ENCODE results near the gene MAML2. TPM values are rescaled to one million over a fixed set of nuclear protein-coding genes. Genes with fewer than 3 reads are reported as not detected.

Gene MAML2
- total and polyA plus RNA-seq, 2 of the 8 experiments (the other 6 are each of a cell fraction or from before 2014, with no cell fraction given), result 3.8 to 6.6 TPM

DNA sequence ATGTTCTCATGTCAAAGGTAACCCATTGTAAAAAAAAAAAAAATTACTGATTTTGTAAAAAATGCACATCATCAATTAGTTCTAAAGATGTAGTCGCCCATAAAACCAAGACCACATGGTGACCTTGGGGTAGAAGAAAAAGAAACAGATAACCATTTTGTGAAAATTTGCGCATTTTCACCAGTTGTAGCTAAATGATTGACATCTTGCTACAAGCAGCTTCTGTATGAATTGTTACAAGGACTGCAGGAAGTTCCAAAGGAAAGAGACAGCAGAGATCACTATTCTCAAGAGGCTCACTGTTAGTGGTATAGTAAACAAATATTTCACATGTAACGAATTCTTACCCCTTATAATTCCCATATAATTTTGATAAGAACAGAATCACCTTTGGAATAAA, 48.7 kb downstream of the MAML2 start (continued):
- TF ChIP-seq, protein P1, sequence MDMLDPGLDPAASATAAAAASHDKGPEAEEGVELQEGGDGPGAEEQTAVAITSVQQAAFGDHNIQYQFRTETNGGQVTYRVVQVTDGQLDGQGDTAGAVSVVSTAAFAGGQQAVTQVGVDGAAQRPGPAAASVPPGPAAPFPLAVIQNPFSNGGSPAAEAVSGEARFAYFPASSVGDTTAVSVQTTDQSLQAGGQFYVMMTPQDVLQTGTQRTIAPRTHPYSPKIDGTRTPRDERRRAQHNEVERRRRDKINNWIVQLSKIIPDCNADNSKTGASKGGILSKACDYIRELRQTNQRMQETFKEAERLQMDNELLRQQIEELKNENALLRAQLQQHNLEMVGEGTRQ (IDR thresholded peaks at IDR 0.05; ENCODE audit: low read length), result no peak
- TF ChIP-seq, protein P2, sequence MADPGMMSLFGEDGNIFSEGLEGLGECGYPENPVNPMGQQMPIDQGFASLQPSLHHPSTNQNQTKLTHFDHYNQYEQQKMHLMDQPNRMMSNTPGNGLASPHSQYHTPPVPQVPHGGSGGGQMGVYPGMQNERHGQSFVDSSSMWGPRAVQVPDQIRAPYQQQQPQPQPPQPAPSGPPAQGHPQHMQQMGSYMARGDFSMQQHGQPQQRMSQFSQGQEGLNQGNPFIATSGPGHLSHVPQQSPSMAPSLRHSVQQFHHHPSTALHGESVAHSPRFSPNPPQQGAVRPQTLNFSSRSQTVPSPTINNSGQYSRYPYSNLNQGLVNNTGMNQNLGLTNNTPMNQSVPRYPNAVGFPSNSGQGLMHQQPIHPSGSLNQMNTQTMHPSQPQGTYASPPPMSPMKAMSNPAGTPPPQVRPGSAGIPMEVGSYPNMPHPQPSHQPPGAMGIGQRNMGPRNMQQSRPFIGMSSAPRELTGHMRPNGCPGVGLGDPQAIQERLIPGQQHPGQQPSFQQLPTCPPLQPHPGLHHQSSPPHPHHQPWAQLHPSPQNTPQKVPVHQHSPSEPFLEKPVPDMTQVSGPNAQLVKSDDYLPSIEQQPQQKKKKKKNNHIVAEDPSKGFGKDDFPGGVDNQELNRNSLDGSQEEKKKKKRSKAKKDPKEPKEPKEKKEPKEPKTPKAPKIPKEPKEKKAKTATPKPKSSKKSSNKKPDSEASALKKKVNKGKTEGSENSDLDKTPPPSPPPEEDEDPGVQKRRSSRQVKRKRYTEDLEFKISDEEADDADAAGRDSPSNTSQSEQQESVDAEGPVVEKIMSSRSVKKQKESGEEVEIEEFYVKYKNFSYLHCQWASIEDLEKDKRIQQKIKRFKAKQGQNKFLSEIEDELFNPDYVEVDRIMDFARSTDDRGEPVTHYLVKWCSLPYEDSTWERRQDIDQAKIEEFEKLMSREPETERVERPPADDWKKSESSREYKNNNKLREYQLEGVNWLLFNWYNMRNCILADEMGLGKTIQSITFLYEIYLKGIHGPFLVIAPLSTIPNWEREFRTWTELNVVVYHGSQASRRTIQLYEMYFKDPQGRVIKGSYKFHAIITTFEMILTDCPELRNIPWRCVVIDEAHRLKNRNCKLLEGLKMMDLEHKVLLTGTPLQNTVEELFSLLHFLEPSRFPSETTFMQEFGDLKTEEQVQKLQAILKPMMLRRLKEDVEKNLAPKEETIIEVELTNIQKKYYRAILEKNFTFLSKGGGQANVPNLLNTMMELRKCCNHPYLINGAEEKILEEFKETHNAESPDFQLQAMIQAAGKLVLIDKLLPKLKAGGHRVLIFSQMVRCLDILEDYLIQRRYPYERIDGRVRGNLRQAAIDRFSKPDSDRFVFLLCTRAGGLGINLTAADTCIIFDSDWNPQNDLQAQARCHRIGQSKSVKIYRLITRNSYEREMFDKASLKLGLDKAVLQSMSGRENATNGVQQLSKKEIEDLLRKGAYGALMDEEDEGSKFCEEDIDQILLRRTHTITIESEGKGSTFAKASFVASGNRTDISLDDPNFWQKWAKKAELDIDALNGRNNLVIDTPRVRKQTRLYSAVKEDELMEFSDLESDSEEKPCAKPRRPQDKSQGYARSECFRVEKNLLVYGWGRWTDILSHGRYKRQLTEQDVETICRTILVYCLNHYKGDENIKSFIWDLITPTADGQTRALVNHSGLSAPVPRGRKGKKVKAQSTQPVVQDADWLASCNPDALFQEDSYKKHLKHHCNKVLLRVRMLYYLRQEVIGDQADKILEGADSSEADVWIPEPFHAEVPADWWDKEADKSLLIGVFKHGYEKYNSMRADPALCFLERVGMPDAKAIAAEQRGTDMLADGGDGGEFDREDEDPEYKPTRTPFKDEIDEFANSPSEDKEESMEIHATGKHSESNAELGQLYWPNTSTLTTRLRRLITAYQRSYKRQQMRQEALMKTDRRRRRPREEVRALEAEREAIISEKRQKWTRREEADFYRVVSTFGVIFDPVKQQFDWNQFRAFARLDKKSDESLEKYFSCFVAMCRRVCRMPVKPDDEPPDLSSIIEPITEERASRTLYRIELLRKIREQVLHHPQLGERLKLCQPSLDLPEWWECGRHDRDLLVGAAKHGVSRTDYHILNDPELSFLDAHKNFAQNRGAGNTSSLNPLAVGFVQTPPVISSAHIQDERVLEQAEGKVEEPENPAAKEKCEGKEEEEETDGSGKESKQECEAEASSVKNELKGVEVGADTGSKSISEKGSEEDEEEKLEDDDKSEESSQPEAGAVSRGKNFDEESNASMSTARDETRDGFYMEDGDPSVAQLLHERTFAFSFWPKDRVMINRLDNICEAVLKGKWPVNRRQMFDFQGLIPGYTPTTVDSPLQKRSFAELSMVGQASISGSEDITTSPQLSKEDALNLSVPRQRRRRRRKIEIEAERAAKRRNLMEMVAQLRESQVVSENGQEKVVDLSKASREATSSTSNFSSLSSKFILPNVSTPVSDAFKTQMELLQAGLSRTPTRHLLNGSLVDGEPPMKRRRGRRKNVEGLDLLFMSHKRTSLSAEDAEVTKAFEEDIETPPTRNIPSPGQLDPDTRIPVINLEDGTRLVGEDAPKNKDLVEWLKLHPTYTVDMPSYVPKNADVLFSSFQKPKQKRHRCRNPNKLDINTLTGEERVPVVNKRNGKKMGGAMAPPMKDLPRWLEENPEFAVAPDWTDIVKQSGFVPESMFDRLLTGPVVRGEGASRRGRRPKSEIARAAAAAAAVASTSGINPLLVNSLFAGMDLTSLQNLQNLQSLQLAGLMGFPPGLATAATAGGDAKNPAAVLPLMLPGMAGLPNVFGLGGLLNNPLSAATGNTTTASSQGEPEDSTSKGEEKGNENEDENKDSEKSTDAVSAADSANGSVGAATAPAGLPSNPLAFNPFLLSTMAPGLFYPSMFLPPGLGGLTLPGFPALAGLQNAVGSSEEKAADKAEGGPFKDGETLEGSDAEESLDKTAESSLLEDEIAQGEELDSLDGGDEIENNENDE (IDR thresholded peaks at IDR 0.05; ENCODE audit: insufficient replicate concordance, low read length), result no peak
- TF ChIP-seq RFX5 (IDR thresholded peaks at IDR 0.05; ENCODE audit: borderline replicate concordance, low read depth, low read length), result no peak
